Measurements from ENCODE around the gene NFIL3. TPM values are rescaled to one million over a fixed set of nuclear protein-coding genes. Genes with fewer than 3 reads are reported as not detected.
"Not testable (repeated sequence)": the region's sequence is repeated elsewhere in the genome, so short reads cannot be mapped to it uniquely, and the experiment has no call there.

NFIL3 gene
- polyA plus RNA-seq, 6 donors from 2014 or later, result 0.91 to 4.4 (median 2.2) TPM

GRCh38 chr9:91379426-91379825 lies 44.2 kb downstream of the NFIL3 start:
- no peak overlapping the region for H3K27ac Mint-ChIP-seq
- DNase-seq, result no peak
- peaks cover 13 to 31% (median 25%) of the 10 kb centered on the region in 3 donors for H3K27me3 Mint-ChIP-seq
- H3K4me3 Mint-ChIP-seq, result no peak overlapping the region
- peaks cover 0 to 6% (median 3%) of the 10 kb centered on the region in 7 donors for H3K9me3 Mint-ChIP-seq
- peaks cover 8 to 10% of the 10 kb centered on the region in 2 donors for H3K36me3 Mint-ChIP-seq
- H3K4me1 Mint-ChIP-seq, result no peaks in the 10 kb centered on the region
- no peak for ATAC-seq (ENCODE audit: low read depth in 2 of 2)

DNA sequence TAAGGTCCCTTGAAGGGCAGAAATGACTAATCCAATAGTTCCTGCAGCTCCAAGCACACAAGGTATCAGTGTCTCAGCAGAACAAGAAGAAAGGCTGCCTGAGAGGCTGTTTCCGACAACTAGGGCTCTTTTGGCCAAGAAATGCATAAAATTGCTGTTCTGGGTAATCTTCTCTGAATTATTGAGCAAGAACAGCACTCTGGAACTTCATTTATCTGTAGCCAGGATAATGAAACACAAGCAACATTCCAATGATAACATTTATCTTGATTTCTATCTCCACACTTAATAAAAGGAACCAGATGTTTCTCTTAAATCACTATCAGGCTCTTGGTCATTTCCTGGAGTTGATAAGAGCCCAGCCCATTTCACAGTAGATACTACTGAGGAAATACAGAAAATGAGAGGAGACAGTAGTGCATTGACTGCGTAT lies 44.9 kb downstream of the NFIL3 start:
- DNase-seq (no peak), ATAC-seq (ENCODE audit: low read depth in 2 of 2) (no peak)
- H3K9me3 Mint-ChIP-seq, result peaks cover 0 to 6% (median 3%) of the 10 kb centered on the region in 7 donors
- H3K27ac Mint-ChIP-seq, result no peak overlapping the region
- H3K4me3 Mint-ChIP-seq, result no peak overlapping the region
- peaks cover 13 to 31% (median 25%) of the 10 kb centered on the region in 3 donors for H3K27me3 Mint-ChIP-seq
- no peaks in the 10 kb centered on the region for H3K4me1 Mint-ChIP-seq
- peaks cover 8 to 10% of the 10 kb centered on the region in 2 donors for H3K36me3 Mint-ChIP-seq

- not testable (repeated sequence) for H3K9me3 Mint-ChIP-seq; H3K4me3 Mint-ChIP-seq; H3K36me3 Mint-ChIP-seq; DNase-seq; H3K27ac Mint-ChIP-seq; ATAC-seq (ENCODE audit: low read depth in 2 of 2); H3K4me1 Mint-ChIP-seq
- H3K27me3 Mint-ChIP-seq, result peaks cover 13 to 31% (median 25%) of the 10 kb centered on the region in 3 donors
Measured at GRCh38 chr9:91378054-91378453, 45.6 kb downstream of the NFIL3 start.

DNA sequence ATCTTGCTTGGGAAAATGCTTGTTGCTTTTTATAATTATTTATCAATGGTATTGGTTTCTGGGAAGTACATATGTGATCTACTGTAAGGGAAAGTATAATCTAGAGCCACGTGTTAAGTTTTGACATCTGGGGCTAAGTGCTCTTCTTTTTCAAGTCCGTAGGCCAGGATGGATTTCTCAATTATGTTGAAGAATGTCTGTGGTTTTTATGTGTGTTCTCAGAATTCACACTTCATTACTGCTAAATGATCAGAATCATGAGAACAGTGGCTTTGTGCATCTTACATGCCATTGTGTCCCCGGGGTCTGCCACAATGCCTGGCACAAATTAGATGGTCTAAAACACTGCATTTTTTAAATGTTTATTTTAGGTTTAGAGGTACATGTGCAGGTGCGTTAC lies 47.4 kb downstream of the NFIL3 start:
- no peak overlapping the region for H3K27ac Mint-ChIP-seq
- no peak for DNase-seq
- H3K27me3 Mint-ChIP-seq, result peaks cover 4 to 21% (median 17%) of the 10 kb centered on the region in 3 donors
- no peak overlapping the region for H3K4me3 Mint-ChIP-seq
- H3K4me1 Mint-ChIP-seq, result no peaks in the 10 kb centered on the region
- H3K9me3 Mint-ChIP-seq, result peaks cover 0 to 6% (median 3%) of the 10 kb centered on the region in 7 donors
- peaks cover 8 to 10% of the 10 kb centered on the region in 2 donors for H3K36me3 Mint-ChIP-seq
- ATAC-seq (ENCODE audit: low read depth in 2 of 2), result no peak

GRCh38 chr9:91374939-91375338 lies 48.7 kb downstream of the NFIL3 start:
- Mint-ChIP-seq H3K27ac (no peak overlapping the region), H3K4me1 (no peaks in the 10 kb centered on the region), H3K4me3 (no peak overlapping the region)

DNA sequence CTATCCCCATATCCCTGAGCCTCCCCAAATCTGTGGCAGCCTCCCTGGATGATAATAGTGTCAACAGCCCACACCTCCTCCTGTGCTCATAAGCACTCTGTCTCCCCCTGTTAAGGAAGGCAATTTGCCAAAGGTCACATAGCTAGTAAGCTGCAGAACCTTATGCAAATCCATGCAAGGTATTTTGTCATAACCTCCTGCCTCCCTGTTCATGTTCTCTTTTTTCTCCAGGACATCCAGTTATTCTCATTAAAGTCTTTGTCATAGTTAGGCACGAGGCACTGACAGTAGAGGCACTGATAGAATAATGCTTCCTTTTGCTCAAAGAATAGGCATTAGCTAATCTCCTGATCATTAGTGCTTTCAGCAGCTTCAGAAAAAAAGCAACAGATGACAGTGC lies 51.7 kb downstream of the NFIL3 start:
- no peak overlapping the region for H3K27ac Mint-ChIP-seq
- no peak for DNase-seq
- no peak overlapping the region for H3K4me3 Mint-ChIP-seq
- H3K9me3 Mint-ChIP-seq, result no peaks in the 10 kb centered on the region
- H3K4me1 Mint-ChIP-seq, result no peaks in the 10 kb centered on the region
- H3K36me3 Mint-ChIP-seq, result peaks cover 0 to under 1% of the 10 kb centered on the region in 2 donors
- no peak for ATAC-seq (ENCODE audit: low read depth in 2 of 2)
- peaks cover 5 to 19% (median 17%) of the 10 kb centered on the region in 3 donors for H3K27me3 Mint-ChIP-seq

More at GRCh38 chr9:91374939-91375338, 48.7 kb downstream of the NFIL3 start:
- ATAC-seq (ENCODE audit: low read depth in 2 of 2) (no peak), DNase-seq (no peak)
- H3K36me3 Mint-ChIP-seq, result peaks cover 8 to 10% of the 10 kb centered on the region in 2 donors
- peaks cover 0 to 6% (median 3%) of the 10 kb centered on the region in 7 donors for H3K9me3 Mint-ChIP-seq
- peaks cover 4 to 16% (median 10%) of the 10 kb centered on the region in 3 donors for H3K27me3 Mint-ChIP-seq

DNA sequence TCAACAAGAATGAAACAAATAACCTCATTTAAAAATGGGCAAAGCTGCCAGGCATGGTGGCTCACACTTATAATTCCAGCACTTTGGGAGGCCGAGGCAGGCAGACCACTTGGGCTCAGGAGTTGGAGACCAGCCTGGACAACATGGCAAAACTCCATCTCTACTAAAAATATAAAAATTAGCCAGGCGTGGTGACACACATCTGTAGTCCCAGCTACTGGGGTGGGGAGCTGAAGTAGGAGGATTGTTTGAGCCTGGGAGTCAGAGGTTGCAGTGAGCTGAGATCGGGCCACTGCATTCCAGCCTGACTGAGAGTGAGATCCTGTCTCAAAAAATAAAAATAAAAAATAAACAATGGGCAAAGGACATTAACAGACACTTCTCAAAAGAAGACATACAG lies 53.6 kb downstream of the NFIL3 start:
- H3K9me3 Mint-ChIP-seq; H3K27ac Mint-ChIP-seq; H3K36me3 Mint-ChIP-seq; DNase-seq; ATAC-seq (ENCODE audit: low read depth in 2 of 2); H3K4me1 Mint-ChIP-seq; H3K4me3 Mint-ChIP-seq: not testable (repeated sequence)
- H3K27me3 Mint-ChIP-seq, result peaks cover 4 to 17% (median 17%) of the 10 kb centered on the region in 3 donors

GRCh38 chr9:91364702-91365101 lies 58.9 kb downstream of the NFIL3 start:
- no peak for ATAC-seq (ENCODE audit: low read depth in 2 of 2)
- peak overlapping the region in 1 of 8 donors; percentile 44 for H3K4me3 Mint-ChIP-seq
- H3K27ac Mint-ChIP-seq, result no peak overlapping the region
- H3K9me3 Mint-ChIP-seq, result peaks cover 0 to 5% (median 0%) of the 10 kb centered on the region in 7 donors
- no peak for DNase-seq
- peaks cover 2 to 17% (median 12%) of the 10 kb centered on the region in 3 donors for H3K27me3 Mint-ChIP-seq
- H3K4me1 Mint-ChIP-seq, result peaks cover 16 to 22% (median 21%) of the 10 kb centered on the region in 3 donors
- H3K36me3 Mint-ChIP-seq, result no peaks in the 10 kb centered on the region

- DNase-seq, result no peak
- Mint-ChIP-seq H3K27me3 (peaks cover 0 to 12% (median 11%) of the 10 kb centered on the region in 3 donors), H3K27ac (no peak overlapping the region), H3K4me3 (peak overlapping the region in 4 of 8 donors; percentile 23 to 63 (median 45)), H3K4me1 (peaks cover 23 to 28% (median 27%) of the 10 kb centered on the region in 3 donors), H3K36me3 (no peaks in the 10 kb centered on the region), H3K9me3 (peaks cover 0 to 5% (median 0%) of the 10 kb centered on the region in 7 donors)
- no peak for ATAC-seq (ENCODE audit: low read depth in 2 of 2)
Measured at GRCh38 chr9:91364005-91364404, 59.6 kb downstream of the NFIL3 start.

- ATAC-seq (ENCODE audit: low read depth in 2 of 2) (peak in 1 of 2 donors; percentile 6), DNase-seq (no peak)
- Mint-ChIP-seq H3K27ac (peak overlapping the region; percentile 83 to 96 (median 92)), H3K9me3 (peaks cover 0 to 5% (median 0%) of the 10 kb centered on the region in 7 donors), H3K36me3 (no peaks in the 10 kb centered on the region), H3K4me1 (peaks cover 31 to 39% (median 32%) of the 10 kb centered on the region in 3 donors), H3K4me3 (peak overlapping the region; percentile 86 to 95 (median 90)), H3K27me3 (peaks cover 0 to under 1% (median 0%) of the 10 kb centered on the region in 3 donors)
Measured at GRCh38 chr9:91362051-91362611, 61.5 kb downstream of the NFIL3 start.

GRCh38 chr9:91361291-91362050 lies 62.2 kb downstream of the NFIL3 start, which contains the start of gene AUH:
Gene AUH (minus strand): TSS chr9:91361918. CDS start chr9:91361889, 29 bp downstream.
- H3K4me3 Mint-ChIP-seq, result peak within 1 kb of the TSS; percentile 87 to 98 (median 96)
- DNase-seq (peak; percentile 89), ATAC-seq (ENCODE audit: low read depth in 2 of 2) (peak; percentile 95 to 97)
- peaks cover 0 to 5% (median 0%) of the 10 kb centered on the region in 7 donors for H3K9me3 Mint-ChIP-seq
- H3K27ac Mint-ChIP-seq, result peak within 1 kb of the TSS; percentile 90 to 96 (median 96)
- H3K36me3 Mint-ChIP-seq, result no peaks in the 10 kb centered on the region
- H3K27me3 Mint-ChIP-seq, result no peaks in the 10 kb centered on the region
- H3K4me1 Mint-ChIP-seq, result peaks cover 33 to 43% (median 35%) of the 10 kb centered on the region in 3 donors

DNA sequence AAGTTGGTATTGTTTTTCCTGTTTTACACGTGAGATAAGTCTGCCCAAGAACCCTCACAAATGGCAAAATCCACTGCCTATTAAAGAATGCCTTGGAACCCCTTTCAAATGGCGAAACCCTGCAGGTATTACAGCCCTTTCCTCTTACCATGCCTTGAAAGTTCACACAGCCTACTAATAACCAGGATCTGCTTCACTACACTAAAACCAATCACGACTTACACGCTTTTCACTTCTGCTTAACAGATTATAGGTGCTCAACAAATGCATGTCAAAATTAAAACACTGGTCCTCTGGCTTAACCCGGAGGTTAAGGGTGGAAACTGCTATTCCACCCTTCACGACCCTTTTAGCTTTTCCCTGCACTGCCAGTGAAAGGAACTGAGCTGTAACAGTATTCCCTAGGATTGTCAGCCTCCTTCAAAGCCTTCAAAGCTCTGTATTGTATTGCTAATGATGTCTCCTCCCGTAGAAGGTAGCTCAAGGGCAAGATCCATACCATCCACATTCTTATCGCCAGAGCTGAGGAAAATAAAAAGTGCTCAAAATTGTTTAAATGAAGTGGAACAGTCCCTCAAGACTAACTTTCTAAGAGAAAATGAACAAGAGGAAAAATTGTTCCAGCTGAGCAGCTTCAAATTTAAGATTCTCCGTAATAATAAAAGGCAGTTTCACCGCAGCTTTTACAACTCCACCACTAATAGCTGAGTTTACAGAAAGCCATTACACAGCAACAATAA lies 62.9 kb downstream of the NFIL3 start:
- DNase-seq (peak; percentile 11), ATAC-seq (ENCODE audit: low read depth in 2 of 2) (peak in 1 of 2 donors; percentile 15)
- H3K27me3 Mint-ChIP-seq, result no peaks in the 10 kb centered on the region
- H3K4me1 Mint-ChIP-seq, result peaks cover 33 to 49% (median 37%) of the 10 kb centered on the region in 3 donors
- peaks cover 0 to 5% (median 0%) of the 10 kb centered on the region in 7 donors for H3K9me3 Mint-ChIP-seq
- no peaks in the 10 kb centered on the region for H3K36me3 Mint-ChIP-seq
- H3K27ac Mint-ChIP-seq, result peak overlapping the region; percentile 85 to 96 (median 94)
- peak overlapping the region; percentile 87 to 98 (median 96) for H3K4me3 Mint-ChIP-seq

All from naive B cell (primary cell).